CD4-positive, alpha-beta T cell treated with Interleukin-21 for 1 hour (primary cell): ENCODE measurements around the gene RHPN2.

Source experiments
- DNase-seq: peaks from one replicate; pipeline ENCODE4 v3.0.0-alpha.2; 2020

RHPN2 gene

DNA sequence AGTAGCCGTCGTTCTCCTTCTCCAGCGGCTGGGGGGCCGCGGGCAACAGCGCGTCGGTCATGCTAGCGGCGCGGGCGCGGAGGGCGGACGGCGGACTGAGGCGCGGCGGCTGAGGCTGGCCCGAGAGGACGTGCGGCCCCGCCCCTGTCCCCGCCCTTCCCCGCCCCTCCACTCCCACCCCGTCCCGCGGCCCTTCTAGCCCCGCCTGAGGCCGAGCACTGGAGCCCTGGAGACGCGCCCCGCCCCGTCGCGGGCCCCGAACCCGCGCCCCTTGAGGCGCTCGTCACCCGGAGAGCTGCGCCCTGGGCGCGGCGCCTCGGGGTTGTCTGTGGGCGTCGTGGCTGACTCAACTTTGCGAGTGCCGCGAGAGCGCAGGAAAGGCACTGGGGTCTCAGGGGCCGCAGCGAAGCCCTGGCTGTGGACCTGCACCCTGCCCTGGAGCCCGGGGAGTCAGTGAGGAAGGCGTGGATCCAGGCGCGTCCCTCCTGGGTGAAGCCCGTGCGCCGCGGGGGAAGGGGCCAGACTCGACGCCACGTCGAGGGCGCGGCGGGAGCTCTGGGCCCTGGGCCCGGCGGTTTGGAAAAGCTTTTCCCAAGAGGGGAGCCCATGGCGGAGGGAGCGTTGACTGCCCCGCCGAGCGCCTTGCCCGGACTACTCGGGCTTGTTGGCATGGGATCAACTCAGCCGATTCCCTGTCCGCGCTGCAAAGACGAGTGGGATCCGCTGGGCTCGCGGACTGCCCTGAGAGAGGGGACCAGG is at the start of gene RHPN2:
Gene RHPN2, minus strand, starts transcription at position 97 of the 759 bp plus-strand sequence. Its CDS starts 36 bp downstream, at position 61.
- peak; percentile 43 for DNase-seq

DNA sequence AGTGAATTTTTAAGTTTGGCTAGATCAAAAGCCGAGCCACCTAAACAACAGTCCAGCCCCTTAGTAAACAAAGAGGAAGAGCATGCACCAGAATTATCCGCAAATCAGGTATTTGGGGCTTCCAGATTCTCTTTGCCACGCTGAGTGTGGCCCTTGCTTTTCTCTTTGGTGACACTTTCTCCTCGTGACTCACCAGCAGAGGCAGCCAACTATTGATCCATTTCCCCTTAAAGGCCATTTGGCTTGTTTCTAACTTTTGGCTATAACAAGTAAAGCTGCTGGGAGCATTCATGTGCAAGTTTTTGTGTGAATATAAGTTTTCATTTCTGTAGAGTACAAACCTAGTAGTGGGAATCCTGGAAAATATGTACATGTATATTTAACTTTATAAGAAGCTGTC is 49.6 kb upstream of the RHPN2 start:
- DNase-seq = no peak

DNA sequence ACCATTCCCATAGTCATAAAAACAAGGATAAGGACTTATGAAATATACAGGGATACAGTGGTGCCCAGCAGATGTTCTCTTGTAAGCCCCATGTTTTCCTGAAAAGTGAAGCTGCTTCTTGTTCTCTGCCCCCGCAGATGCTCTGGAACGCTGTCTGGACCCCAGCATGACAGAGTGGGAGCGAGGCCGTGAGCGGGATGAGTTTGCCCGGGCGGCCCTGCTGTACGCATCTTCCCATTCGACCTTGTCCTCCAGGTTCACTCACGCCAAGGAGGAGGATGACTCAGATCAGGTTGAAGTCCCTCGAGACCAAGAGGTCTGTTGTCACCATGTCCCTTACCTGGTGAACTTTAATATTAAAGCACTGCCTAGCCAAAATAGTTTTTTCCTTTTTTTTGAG is 46.9 kb upstream of the RHPN2 start:
- DNase-seq = no peak

DNA sequence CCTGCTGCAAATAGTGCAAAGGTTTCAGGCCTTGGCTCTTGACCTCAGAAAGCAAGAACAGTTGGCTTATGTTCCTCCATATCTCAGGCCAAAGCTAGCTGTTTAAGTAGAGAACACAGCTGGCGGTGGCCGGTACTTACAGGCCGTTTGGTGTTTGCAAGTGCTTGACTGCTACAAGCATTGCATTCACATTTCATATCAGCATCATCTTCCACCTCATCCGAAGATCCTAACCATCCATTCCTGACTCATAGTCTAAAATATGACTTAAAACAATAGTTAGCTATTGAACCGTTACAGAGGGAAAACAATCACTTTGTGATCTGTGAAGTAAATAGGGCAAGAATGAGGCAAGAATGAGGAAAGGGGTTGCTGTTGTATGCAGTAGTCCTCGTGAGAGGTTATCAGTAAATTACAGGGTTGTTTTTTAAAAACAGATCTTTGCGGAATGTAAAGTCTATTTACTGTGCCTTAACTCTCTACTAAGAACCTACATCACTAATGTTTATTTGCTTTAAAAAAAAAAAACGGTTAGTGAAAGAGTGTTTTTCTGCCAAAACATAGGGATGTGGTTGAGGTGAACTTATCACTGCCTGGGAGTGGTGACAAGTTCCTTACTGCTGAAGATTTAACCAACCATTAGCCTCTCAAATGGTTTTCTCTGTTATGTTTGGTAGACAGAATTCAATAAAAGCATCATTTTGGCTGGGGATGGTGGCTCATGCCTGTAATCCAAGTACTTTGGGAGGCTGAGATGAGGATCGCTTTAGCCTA is 45.6 kb upstream of the RHPN2 start:
- DNase-seq = no peak

DNA sequence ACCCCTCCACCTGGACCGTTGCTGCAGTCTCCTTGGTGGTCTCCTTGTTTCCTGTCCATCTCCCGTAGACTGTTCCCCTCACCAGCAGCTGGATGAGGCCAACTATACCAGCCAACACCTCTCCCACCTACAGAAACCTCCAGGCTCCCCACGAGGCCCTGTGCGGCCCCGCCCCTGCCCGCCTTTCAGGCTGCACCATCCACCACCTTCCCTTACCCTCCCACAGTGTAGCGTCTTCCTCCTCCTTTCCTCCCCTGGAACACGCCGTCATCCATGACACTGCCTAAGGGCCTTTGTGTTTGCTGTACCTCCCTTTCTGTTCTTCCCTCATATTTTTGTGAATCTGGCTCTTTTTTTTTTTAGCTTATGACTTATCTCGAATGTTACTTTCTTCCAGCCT is 43.5 kb upstream of the RHPN2 start:
- no peak for DNase-seq

DNA sequence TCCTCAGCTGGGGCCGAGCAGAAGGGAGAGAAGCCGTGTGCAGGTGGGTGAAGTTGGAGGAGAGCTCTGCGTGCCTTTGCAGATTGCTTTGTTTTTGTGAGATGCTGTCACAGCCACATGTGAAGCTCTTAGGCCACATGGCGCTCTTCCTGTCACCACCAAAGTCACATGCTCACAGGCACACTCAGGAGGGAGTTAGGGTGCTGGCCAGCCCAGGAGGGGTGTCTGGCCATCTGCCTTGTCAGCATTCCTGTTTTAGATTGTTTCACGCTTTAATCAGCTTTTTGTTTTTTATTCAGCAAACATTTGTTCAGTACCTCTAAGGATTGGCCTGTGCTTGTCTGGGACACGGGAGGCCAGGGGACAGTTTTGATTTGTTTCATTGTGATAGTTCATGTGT is 38.2 kb upstream of the RHPN2 start:
- DNase-seq = no peak

DNA sequence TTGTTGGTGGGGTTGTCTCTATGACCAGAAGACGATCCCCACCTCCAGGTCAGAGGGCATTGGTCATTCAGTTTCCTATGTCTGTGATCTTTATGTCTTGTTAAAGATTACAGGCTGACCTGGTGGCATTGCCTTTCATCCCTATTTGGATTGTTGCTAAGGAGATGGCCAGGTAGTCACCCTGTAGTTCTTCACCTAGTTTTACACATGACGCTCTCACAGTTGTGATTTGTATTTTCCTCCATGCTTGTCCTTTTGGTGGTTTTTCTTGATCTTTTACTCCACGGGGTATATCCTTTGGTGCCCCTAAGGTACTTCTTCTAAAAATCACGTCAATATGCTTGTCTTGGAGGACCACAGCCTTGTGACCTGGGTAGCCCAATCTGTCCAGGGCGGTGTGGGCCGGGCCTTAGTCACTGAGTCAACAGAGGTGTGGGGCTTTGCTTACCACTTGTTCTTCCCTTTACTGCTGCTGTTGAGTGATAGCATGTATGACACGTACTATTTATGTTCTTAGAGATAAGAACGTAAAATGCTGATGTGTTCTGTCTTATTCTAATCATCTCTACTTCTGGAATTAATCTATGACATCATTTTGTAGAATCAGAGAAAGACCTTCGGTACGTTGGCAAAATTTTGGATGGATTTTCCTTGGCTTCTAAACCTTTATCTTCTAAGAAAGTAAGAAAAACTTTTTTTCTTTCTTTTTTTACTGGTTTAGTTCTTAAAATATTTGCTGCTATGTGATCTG is 36.4 kb upstream of the RHPN2 start:
- no peak for DNase-seq

DNA sequence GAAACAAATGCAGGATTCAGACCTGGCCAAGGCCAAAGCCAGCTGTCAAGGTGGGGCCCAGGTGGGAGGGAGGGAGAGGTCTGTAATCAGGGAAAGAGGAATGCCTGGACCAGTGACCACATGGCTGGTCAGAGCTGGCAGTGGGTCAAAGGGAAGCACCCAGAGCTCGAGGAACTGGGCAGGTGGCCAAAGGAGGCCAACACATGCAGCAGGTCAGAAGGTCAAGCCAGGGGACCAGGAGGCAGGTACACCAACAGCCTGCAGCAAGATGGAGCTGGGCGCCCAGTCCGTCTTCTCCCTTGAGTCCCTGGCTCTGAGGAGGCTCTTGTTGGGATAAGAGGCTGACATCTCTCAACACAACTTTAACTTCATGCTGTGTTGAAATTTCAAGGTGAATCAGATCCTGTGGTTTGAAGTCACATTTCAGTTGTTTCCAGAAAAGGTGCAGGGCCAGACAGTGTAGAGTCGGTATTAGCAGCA is 33.4 kb upstream of the RHPN2 start:
- DNase-seq = no peak

DNA sequence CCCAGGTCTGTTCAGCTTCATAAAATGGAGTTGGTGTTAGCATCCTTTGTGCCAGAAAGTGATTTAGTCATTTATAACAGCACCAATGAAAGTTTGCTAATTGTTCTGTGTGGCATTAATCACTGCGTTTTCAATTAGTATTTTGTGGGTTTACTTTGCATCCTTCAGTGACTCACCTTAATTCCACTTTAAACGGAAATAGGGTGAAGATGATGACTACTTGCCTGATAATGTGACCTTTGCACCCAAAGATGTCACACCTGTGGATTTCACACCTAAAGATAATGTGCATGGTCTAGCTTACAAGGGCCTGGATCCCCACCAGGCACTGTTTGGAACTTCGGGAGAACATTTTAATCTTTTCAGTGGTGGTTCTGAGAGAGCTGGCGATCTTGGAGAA is 31.3 kb upstream of the RHPN2 start:
- DNase-seq = no peak

DNA sequence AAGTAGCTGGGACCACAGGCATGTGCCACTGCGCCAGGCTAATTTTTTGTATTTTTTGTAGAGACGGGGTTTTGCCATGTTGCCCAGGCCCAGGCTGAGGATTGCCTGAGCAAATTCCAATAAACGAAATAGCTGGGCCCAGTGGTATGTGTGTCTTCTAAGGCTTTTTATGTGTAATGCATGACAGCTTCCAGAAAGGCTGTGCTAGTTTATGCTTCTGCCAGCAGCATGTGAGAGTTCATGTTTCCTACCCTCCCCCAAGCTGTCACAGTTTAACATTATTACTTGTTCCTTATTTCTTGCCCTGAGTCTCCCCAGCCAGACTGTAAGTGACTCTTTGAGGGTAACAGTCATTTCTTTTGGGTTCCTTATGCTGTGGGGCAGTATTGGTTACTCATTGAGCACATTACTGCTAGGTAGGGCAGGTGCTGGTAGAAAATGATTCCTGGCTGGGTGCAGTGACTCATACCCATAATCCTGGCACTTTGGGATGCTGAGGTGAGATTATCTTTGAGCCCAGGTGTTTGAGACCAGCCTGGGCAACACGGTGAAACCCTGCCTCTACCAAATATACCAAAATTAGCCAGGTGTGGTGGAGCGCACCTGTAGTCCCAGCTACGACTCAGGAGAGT is 29.9 kb upstream of the RHPN2 start:
- DNase-seq = no peak

DNA sequence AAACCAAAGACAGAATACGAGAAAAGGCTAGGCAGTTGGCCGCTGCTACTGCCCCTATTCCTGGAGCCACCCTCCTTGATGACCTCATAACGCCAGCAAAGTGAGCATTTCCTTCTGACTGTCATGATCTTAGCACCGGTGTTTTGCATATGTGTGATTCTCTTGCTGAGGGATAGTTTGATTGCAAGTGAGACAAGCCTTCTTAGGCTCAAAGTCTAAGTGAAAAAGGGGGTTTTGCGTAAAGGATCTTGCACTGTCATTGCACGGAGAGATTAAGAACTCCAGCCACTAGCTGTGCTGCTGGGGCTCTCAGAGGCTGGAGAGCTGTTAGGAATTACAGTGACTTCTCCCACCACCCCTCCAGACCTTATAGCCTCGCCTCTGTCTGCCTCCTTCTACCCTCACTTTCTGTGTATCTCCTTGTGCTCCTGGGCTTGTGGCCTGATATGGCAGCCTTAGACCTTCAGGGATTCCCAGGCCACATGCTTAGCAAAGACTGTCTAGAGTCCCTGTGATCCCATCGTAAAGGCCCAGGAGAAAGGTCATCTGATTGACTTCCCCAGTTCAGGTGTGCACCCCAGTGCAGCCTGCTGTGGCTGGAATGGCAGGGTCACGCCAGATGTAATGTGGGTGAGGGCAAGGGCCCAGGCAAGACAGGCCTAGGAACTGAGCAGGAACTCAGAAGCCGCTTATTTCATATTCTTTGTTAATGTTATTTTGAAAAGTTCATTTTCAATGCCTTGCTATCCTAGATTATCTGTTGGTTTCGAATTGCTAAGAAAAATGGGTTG is 28.9 kb upstream of the RHPN2 start:
- no peak for DNase-seq

DNA sequence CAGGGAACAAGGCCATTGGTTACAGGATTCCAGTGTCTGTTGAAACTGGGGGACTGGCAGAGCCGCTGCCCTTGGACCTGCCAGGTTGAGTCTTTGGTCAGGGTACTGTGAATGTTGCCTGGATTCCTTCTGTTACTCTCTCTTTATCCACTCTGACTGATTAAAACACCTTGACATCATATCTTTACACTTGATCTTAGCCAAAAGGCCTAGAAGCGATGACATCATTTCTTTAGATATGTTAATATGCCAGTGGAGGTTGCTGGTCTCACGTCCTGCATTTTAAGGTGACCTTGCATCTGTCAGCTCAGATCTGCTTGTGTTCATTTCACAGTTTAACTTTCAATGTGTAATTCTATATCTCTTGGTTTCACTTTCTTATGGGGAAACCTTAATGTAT is 25.5 kb upstream of the RHPN2 start:
- no peak for DNase-seq

DNA sequence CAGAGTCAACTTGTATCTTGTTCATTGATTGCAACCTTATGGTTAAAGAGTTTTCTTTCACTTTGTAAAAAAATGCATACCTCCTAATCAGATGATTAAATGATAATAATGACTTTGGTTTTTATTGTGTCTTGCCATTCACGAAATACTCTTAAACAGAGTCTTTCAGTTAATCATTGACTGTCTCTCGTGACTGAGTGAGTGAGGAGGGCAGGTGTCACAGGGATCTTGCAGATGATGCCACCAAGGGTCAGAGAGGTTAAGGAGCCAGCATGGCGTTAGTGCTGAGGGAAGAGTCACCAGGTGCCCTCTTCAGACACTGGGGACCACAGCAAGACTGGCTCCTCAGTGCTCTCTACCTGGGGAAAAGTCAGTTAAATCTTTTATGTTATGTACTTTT is 24.3 kb upstream of the RHPN2 start:
- no peak for DNase-seq

DNA sequence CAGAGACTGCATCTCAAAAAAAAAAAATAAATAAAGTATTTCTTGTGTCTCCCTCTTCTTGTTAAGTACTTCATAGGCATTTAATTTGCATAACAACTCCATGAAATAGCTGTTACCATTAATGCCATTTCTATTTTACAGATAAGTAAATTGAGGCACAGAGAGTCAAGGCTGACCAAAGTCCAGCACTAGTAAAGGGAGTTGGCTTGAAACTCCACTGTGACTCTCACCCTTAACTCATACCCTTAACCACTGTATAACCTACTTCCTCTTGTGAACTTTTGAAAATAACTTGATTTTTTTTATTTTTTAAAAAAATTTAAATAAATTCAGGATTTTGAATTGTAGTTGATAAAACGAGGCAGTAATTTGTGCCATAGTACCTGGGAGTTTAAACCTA is 22.3 kb upstream of the RHPN2 start:
- no peak for DNase-seq

DNA sequence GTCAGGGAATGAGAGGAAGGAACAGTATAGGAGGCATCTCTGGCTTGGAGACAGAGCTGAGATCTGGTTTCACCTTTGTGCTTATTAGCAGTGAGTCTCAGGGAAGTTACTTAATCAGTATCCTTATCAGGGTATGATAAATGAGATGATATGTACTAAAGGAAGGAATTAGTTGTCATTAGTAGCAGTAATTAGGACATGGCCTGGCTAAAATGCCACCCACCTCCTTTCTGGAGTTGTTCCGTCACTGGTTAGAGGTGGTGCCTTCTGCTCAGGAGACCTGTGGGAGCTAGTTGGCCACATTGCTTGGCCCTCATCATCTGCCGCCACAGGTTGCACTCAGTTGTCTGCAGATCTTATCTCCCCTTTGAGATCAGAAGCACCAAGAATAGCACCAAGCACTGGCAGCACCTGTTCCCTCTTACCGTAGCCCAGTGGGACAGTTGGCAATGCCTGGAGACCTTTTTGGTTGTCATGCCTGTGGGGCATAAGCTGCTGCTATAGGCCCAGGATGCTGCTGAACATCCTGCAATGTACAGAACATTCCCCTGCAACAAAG is 21.0 kb upstream of the RHPN2 start:
- DNase-seq = no peak

DNA sequence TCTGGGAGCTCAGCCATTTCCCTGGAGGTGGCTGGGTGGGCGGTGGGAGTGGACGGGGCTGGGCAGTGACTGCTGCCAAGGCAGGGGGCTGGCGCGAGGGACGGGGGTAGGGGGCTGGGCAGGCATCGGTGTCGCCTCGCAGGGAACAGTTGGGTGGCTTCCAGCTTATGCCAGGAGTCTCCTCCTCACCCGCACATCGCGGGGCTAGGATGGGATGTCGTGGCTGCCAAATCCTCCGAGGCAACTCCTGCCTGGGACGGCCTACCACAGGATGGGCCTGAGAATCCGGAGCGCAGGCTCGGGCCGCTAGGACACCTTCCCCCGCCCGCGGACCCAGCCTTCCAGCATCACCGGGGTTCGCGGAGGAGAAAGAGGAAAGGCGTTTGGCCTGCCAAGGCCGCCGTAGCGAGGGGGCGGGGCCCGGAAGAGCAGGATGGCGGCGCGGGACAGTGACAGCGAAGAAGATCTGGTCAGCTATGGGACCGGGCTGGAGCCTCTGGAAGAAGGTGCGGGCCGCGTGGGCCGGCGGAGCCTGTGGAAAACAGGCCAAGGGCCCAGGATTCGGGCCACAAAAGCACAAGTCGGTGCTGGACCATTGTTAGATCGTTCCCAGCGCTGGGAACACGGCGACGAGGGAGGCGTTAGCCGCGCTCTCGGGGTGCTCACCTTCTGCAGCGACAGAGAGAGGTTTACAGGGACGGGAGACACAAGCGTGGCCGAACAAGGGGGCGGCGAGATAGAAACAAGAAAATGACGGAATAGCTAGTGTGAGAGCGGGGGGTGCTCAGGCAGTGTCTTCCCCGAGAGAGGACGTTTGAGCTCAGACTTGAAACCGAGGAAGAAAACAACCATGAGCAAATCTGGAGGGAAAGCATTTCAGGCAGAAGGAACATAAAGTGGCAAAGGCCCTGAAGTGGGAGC is 16.3 kb upstream of the RHPN2 start, which contains the start of gene GPATCH1:
Gene GPATCH1, plus strand, starts transcription at position 421 of the 921 bp plus-strand sequence. Its CDS starts 13 bp downstream, at position 434.
- peak; percentile 88 for DNase-seq

DNA sequence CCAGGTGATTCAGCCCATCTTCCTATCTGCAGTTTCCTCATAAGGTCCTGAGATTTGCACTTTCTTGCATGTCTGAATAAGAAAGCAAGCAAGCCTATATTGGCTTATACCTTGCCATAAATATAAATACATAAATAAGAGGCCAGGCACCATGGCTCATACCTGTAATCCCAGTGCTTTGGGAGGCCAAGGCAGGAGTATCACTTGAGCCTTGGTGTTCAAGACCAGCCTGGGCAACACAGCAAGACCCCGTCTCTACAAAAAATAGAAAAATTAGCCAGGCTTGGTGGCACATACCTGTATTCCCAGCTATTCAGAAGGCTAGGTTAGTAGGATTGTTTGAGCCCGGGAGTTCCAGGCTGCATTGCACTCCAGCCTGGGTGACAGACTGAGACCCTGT is 10.8 kb upstream of the RHPN2 start:
- no peak for DNase-seq

DNA sequence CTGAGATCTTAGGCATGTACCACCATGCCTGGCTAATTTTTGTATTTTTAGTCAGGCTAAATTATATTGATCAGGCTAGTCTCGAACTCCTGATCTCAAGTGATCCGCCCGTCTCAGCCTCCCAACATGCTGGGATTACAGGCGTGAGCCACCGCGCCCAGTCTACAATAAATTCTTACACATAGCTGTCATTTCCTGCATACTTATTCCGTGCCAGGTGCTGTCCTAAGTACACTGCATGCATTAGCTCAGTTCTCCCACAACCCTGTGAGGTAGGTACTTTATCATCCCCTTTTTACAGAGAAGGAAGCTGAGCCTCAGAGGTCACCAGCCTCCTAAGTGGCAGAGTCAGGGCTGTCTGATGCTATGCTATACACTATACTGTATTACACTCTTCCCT is 7.2 kb upstream of the RHPN2 start:
- no peak for DNase-seq

DNA sequence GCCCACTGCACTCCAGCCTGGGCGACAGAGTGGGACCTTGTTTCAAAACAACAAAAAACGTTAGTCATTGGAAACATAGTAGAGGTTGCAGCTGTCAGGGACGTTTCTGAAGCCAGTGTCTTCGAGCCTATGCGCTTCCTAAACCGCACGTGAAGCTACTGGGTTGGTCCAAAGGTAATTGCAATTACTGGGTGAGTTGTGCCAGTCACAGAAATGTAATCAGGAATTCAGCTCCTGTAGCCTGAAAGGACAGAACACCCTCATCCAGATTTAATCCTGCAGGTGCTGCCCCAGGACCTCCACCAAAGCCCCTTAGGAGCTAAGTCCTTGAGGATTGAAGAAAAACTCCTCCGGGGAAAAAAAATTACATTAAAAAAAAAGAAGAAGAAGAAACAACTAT is 2.4 kb upstream of the RHPN2 start:
- DNase-seq = no peak

DNA sequence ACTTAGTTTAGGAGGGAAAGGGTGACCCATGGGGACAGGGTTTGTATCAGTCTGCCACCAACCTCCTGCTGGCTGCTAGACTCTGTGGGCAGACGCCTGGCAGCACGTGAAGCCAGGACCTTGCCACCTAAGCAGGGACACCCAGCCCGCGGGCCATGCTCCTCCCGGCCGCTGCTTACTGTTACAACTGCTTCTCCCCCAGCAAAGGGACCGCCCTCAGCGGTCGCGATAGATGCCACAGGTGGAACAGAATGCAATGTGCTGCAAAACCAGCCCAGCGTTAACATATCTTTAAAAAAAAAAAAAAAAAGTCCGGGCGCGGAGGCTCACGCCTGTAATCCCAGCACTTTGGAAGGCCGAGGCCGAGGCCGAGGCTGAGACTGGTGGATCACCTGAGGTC is 1.9 kb upstream of the RHPN2 start:
- no peak for DNase-seq

DNA sequence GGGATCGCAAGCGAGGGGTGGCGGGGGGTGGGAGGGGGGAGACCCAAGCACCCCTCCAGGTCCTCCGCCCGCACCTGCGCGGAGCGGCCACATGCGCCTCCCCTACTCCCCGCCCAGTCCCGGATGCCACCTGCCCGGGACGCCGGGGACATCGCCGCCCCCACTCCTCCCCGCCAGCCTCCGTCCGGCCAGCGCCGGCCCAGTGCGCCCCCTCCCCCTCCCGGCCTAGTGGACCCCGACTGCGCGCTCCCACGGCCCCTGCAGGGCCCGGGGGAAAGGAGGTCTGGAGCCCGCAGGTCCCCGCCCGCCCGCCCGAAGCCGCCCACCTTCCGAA is 263 bp downstream of the RHPN2 start:
- DNase-seq = peak; percentile 21
